Body of pancreas (tissue), 4 donors: Measurements from ENCODE around the gene ERBB4.

ENCODE experiments used
- POLR2A ChIP-seq, 3 donors: fragments of 450-650 bp; IDR thresholded peaks; one replicate each; pipeline ENCODE4 v1.6.1; 2016; ENCODE audit warnings: antibody characterized with exemption in 3 of 3, mild to moderate bottlenecking in 2 of 3
- TF ChIP-seq, protein P1 (sequence below), 7 experiments: fragments of 450-650 bp in 4 of 7; fragments of 200-600 bp in 3 of 7; sonication (generic) in 3 of 7; IDR thresholded peaks; one replicate each; pipeline ENCODE4 v1.5.1; 2016 to 2019; ENCODE audit warnings: antibody characterized with exemption in 7 of 7

DNA sequence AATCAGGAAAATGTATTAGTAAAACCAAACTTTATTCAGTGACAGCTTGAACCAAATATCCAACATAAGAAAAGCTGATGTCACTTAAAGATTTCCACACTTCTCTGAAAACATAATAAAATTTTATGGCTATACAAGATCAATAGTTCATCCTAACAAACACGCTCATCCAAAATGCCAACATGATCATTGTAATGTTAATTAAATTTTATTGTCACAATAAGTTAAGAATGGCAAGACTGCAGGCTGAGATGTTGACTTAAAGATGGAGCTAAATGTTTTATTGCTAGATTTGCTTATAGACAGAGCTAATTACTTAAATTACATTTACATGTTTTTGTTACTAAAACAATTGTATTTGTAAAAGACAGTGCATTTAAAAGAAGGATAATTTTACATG, 140.3 kb downstream of the ERBB4 start:
- TF ChIP-seq POLR2A (IDR thresholded peaks at IDR 0.05): no peak
- TF ChIP-seq, protein P1, sequence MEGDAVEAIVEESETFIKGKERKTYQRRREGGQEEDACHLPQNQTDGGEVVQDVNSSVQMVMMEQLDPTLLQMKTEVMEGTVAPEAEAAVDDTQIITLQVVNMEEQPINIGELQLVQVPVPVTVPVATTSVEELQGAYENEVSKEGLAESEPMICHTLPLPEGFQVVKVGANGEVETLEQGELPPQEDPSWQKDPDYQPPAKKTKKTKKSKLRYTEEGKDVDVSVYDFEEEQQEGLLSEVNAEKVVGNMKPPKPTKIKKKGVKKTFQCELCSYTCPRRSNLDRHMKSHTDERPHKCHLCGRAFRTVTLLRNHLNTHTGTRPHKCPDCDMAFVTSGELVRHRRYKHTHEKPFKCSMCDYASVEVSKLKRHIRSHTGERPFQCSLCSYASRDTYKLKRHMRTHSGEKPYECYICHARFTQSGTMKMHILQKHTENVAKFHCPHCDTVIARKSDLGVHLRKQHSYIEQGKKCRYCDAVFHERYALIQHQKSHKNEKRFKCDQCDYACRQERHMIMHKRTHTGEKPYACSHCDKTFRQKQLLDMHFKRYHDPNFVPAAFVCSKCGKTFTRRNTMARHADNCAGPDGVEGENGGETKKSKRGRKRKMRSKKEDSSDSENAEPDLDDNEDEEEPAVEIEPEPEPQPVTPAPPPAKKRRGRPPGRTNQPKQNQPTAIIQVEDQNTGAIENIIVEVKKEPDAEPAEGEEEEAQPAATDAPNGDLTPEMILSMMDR (IDR thresholded peaks at IDR 0.05): no peak
